Activated CD8-positive, alpha-beta memory T cell treated with anti-CD3 and anti-CD28 coated beads, Interleukin-2, amount 50 U/mL, for 1 hour (primary cell): ENCODE data around the gene NUBPL.
"Not testable (repeated sequence)": the region's sequence is repeated elsewhere in the genome, so short reads cannot be mapped to it uniquely, and the experiment has no call there.

Experiments used
- DNase-seq: peaks from one replicate; pipeline ENCODE4 v3.0.0-alpha.2; 2020; ENCODE audit errors: extremely low read depth

NUBPL gene

DNA sequence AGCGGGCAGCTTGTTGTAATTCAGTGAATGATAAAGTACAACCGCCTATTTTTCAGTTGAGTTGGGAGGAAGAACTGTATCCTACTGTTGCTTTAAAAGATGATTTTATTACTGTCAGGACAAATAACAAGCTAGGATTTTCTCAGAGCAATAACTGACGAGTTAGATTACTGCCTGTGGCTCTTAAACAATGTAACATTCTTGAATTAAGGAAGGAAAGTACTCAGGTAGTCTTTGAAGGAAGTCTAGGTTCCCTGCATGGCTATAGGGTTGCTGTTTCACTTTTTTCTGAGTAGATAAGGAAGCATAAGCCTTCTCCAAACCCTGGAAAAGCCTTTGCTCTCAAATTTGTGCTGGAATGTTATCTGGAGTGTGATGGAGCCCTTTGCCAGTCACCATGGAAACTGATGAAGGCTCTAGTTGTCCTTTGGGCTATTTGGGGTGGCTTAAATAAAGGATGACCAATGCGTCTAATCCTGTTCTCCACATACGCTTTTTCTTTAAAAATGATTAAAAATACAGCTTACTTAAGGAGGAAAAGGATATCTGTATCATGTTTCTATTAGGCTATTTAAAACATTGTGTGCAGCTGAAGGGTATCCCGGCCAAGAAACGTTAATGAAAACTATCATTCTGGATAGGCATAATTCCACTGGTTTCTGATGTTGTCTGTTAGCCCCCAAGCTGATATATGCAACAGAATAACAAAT is 17.7 kb downstream of the NUBPL start:
- DNase-seq: no peak

DNA sequence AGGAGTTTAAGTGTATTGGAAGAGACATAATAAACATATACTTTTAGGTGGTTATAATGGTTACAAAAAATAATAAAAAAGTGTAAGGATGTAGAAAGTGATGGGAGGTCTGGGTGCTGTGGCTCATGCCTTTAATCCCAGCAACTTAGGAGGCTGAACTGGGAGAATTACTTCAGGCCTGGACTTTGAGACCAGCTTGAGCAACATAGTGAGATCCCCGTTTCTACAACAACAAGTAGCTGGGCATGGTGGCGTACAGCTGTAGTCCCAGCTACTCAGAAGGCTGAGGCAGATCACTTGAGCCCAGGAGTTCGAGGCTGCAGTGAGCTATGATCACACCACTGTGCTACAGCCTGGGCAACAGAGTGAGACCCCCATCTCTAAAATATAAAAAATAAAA is 19.0 kb downstream of the NUBPL start:
- DNase-seq: no peak

DNA sequence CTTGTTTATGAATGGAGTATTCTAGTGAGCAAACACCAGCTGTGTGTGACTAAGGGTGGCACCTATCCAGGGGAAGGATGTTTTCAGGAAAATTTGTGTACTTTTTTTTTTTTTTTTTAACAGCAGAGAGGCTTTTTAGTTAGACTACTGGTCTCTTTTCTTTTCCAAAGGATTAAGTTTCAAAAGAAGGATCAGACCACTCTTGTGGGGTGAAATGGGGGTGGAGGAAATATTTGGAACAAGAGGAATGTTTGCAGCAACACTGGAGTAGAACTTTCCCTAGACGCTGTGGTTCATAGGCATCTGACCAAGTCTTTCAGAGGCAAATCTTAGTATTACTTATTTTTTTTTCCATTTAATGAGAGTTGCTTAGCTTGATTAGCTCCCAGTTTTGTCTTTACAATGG is 21.1 kb downstream of the NUBPL start:
- no peak for DNase-seq

DNA sequence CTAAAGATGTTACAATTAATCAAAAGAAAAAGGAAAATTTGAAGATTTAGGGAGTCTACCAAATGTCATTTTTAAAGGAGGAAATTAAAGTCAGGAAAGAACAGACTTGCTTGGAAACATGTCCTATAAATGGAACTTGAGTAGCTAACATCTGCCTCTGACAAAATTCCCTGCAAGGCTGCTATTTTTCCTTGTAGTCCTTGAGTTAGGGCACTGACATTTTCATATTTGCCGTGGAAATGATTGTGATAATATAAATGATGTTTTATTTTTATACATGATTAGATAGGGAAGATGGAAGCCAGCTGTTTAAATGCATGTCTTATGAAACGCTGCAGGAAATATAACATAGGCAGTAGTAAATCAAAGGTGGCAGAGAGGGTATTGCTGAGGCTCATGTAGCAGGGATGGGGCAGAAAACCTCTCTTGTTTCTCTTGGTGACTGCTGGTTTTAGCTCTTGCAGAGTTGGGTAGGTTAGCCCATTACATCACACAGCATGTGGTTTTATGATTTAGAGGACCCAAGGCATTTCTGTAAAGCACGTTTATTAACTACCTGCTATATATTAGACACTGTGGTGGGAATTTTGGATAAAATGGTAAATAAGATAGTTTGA is 21.7 kb downstream of the NUBPL start:
- no peak for DNase-seq

DNA sequence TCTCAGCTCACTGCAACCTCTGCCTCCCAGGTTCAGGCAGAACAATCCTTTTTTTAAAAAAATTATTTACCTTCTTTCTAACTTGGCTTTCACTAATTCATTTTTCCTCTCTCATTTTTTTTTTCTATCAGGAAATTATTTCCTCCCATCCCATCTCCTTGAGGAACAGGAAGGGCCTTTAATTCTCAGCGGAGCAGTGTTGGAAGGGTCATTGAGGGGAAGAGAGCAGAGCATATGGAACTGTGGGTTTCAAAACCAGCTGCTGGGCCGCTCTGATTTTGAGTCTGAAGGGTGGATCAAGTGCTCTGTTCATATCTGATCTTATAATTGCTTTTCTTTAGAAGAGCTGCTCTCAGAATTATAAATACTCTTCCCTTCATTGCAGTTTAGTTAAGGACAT is 29.0 kb downstream of the NUBPL start:
- no peak for DNase-seq

DNA sequence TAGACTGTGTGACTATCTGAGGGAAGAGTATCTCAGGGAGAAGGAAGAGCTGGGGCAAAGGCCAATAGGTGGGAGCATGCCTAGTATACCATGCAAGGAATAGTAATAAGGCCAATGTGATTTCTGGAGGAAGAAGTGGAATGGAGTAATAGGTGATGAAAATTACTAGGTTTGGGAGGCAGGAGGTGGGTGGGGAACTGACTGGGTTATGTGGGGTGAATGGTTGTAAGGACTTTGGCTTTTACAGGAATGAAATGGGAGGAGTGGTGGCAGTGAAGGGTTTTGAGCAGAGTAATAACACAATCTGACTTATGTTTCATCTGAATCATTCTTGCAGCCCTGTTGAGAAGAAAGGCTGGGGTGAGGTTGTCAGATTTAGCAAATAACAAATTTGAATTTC is 30.9 kb downstream of the NUBPL start:
- no peak for DNase-seq

DNA sequence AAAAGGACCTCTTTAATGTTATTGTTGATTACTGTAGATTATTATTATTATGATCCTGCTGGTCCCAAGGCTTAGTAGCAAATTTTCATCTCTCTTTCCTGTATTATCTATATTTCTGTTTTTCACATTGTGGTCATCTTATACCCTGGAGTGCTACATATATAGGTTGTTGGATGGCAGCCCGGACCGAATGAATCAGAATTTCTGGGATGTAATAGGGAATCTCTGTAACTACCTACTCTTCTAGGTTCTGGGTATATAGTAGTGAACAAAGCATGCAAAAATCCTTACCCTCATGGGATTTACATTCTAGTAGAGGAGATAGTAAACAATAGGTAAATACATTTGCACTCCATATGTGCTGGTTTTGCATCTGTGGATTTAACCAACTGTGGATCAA is 31.4 kb downstream of the NUBPL start:
- no peak for DNase-seq

DNA sequence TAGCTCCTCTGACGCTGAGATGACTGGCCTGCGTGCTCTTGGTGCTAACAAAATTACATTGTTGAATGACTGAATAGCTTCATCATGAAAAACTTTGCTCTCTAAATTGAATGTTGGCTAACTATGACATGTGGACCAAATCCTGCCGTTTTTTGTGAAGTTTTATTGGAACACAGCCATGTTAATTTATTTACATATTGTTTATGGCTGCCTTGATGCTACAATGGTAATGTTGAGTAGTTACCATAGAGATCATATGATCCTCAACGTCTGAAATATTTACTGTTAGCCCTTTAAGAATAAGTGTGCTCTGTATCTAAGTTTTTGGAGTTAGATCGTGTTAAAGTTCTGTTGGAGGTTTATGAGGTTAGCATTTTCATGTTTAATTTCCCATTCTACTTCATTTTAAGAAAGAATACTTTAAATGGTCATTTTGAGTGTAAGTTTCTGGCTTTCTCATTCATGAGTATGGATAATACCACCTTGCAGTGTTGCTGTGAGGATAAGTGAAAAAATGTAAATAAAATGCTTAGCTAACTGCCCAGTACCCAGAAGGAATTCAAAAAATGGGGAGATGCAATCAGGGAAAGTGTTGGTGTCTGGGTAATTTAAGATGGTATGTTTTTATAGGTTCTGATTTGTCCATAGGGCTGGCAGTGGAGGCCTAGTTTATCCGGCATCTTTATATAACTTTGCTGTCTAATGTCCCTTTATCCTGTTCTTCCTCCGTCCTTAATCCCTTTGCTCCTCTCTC is 35.3 kb downstream of the NUBPL start:
- DNase-seq: no peak

DNA sequence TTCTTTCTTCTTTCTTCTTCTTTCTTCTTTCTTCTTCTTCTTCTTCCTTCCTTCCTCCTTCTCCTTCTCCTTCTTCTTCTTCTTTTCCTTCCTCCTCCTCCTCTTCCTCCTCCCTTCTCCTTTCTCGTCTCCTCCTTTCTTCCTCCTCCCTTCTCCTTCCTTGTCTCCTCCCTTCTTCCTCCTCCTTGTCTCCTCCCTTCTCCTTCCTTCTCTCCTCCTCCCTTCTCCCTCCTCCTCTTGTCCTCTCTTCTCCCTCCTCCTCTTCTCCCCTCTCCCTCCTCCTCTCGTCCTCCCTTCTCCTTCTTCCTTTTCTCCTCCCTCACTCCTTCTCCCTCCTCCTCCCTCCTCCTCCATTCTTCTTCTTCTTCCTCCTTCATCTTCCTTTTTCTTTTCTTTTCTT is 44.5 kb downstream of the NUBPL start:
- DNase-seq: no peak

DNA sequence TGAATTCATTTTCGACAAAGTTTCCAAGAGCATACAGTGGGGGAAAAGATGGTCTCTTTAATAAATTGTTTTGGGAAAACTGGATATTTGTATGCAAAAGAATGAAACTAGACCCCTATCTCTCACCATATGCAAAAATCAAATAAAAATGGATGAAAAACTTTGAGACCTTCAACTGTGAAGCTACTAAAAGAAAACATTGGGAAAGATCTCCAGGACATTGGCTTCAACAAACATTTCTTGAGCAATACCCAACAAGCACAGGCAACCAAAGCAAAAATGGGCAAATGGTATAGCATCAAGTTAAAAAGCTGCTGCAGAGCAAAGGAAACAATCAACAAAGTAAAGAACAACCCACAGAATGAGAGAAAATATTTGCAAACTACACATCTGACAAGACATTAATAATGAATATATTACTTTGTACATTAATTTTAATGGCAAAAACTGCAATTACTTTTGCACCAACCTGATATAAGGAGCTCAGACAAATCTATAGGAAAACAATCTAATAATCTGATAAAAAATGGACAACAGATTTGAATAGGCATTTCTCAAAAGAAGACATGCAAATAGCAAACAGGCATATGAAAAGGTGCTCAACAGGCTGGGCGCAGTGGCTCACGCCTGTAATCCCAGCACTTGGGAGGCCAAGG is 50.7 kb downstream of the NUBPL start:
- no peak for DNase-seq

DNA sequence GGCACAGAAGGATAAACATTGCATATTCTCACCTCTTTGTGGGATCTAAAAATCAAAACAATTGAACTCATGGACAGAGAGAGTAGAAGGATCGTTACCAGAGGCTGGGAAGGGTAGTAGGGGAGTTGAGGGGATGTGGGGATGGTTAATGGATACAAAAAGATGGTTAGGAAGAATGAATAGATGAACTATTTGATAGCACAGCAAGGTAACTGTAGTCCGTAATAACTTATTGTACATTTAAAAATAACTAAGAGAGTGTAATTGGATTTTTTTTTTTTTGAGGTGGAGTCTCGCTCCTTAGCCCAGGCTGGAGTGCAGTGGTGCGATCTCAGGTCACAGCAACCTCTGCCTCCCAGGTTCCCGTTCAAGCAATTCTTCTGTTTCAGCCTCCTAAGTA is 52.0 kb downstream of the NUBPL start:
- no peak for DNase-seq

DNA sequence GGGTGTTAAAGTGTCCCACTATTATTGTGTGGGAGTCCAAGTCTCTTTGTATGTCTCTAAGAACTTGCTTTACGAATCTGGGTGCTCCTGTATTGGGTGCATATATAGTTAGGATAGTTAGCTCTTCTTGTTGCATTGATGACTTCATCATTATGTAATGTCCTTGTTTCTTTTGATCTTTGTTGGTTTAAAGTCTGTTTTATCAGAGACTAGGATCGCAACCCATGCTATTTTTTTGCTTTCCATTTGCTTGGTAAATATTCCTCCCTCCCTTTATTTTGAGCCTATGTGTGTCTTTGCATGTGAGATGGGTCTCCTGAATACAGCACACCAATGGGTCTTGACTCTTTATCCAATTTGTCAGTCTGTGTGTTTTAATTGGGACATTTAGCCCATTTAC is 57.7 kb downstream of the NUBPL start:
- DNase-seq: not testable (repeated sequence)

DNA sequence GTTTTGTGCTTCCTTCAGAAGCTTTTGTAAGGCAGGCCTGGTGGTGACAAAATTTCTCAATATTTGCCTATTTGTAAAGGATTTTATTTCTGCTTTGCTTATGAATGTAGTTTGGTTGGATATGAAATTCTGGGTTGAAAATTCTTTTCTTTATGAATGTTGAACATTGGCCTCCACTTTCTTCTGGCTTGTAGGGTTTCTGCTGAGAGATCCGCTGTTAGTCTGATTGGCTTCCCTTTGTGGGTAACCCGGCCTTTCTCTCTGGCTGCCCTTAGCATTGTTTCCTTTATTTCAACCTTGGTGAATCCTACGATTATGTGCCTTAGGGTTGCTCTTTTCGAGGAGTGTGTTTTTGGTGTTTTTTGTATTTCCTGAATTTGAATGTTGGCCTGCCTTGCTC is 58.2 kb downstream of the NUBPL start:
- DNase-seq: no peak

DNA sequence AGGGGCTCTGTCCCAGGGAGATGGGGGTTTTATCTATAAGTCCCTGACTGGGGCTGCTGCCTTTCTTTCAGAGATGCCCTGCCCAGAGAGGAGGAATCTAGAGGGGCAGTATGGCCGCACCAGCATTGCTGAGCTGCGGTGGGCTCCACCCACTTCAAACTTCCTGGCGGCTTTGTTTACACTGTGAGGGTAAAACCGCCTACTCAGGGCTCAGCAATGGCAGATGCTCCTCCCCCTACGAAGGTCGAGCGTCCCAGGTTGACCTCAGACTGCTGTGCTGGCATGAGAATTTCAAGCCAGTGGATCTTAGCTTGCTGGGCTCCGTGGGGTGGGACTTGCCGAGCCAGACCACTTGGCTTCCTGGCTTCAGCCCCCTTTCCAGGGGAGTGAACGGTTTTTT is 59.7 kb downstream of the NUBPL start:
- not testable (repeated sequence) for DNase-seq

DNA sequence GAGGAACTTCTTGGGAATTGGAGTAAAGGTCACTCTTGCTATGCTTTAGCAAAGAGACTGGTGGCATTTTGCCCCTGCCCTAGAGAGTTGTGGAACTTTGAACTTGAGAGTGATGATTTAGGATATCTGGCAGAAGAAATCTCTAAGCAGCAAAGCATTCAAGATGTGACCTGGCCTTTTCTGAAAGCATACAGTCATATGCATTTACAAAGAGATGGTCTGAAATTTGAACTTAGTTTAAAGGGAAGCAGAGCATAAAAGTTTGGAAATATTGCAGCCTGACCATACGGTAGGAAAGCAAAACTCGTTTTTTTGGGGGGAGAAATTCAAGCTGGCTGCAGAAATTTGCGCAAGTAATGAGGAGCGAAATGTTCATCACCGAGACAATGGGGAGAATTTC is 60.9 kb downstream of the NUBPL start:
- DNase-seq: no peak

DNA sequence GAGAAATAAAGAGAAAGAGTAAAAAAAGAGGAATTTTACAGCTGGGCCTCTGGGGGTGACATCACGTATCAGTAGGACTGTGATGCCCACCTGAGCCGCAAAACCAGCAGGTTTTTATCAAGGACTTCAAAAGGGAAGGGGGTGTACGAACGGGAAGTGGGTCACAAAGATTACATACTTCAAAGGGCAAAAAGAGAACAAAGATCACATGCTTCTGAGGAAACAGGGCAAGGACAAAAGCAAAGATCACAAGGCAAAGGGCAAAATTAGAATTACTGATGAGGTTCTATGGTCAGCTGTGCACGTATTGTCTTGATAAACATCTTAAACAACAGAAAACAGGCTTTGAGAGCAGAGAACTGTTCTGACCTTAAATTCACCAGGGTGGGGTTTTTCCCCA is 91.7 kb downstream of the NUBPL start:
- DNase-seq: not testable (repeated sequence)

DNA sequence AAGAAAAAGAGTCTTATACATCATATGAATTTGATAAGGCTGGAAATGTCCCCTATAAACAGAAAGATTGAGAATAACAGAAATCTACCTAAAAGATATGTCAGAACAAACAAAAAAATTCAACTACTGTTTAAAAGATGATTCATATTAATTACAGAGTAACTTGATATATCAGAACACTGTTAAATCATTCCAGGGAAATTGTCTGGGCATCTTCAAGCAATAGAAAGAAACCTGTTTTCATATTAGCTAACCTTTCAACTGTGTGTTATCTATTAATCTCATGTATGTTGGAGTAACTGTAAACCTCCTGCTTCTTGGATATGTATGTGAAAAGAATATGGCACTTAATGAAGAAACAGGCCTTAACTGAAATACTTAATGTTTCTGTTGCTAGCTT is 96.7 kb downstream of the NUBPL start:
- no peak for DNase-seq

DNA sequence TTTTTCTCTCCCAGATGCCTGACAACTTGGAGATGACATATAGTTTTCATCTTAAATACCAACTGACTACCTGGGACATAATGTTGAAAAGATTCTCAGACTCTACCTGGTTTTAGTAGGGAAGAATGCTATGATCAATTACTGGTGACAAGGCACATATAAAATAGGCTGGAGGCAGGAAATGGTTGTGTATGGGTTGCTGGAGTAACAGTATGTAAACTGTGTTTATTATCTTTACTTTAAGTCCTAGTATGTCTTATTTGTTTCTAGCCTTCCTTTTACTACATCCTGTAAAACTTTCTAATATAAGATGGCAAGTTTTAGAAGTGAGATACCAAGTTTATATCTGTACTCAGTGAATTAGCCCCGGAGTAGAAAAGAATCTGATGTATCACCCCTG is 98.1 kb downstream of the NUBPL start:
- no peak for DNase-seq

DNA sequence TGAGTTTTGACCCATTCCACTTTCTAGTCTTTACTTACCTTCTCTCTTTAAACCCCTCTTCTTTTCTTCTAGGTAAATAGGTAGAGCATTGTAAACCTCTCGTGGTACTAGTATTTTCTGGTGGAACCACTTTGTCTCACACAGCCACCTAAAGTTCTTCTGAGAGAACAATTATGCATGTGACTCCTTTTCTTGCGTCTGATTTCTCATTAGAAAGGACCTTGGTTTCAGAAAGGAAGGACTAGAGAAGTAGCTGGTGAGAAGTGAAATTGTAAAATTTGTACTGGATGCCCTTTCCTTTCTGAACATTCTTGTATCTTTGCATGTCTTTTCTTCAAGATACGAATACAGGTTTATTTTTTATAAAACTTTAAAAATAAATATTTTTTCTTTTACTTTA is 99.0 kb downstream of the NUBPL start:
- DNase-seq: no peak

DNA sequence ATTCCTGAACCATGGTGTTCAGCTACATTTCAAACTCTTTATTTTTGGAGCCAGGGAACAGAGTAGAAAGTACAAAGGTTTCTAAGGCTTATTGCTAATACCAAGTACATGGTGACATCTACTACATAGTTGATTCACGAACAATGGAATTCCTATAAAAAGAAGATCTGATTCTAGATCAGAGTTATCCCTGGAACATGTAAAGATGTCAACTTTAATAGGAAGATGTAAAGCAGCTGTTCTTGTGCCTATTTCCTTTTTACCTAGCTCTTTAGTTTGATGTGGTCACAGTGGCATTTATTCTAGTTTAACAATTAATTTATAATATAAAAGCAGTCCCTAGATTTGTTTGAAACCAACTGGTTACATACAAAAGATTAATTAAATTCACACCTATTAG is 99.5 kb downstream of the NUBPL start:
- no peak for DNase-seq

DNA sequence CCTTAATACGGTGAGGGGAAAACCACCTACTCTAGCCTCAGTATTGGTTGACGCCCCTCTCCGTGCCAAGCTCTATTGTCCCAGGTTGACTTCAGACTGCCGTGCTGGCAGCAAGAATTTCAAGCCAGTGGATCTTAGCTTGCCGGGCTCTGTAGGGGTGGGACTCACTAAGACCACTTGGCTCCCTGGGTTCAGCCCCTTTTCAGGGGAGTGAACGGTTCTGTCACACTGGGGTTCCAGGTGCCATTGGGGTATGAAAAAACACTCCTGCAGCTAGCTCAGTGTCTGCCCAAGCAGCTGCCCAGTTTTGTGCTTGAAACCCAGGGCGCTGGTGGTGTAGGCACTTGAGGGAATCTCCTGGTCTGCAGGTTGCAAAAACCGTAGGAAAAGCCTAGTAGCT is 107.1 kb downstream of the NUBPL start:
- no peak for DNase-seq

DNA sequence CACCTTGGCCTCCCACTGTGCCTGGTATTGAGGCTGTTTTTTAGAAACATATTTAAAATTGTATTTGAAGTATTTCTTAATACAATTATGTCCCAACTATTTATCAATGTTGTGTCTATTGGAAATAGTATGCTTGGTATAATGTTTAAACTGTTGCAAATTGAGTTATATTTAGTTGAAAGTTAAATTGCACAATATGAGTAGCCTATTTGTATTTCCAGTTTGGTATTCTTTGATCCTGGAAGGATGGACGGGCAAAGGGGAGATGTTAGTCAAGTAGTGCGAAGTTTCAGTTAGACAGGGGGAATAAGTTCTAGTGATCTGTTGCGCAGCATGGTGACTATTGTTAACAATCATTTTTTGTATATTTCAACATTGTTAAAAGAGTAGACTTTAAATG is 111.5 kb downstream of the NUBPL start:
- DNase-seq: no peak

DNA sequence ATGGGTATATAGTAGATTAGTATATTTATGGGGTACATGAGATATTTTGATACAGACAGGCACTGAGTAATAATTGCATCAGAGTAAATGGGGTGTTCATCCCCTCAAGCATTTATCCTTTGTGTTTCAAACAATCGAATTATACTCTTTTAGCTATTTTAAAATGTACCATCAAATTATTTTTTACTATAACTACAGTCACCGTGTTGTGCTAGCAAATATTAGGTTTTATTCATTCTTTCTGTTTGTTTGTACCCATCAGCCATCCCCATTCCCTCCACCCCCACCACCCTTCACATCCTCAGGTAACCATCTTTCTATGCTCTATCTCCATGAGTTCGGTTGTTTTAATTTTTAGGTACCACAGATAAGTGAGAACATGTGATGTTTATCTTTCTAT is 115.8 kb downstream of the NUBPL start:
- no peak for DNase-seq
